ENCODE results near the gene C19orf25.

DNA sequence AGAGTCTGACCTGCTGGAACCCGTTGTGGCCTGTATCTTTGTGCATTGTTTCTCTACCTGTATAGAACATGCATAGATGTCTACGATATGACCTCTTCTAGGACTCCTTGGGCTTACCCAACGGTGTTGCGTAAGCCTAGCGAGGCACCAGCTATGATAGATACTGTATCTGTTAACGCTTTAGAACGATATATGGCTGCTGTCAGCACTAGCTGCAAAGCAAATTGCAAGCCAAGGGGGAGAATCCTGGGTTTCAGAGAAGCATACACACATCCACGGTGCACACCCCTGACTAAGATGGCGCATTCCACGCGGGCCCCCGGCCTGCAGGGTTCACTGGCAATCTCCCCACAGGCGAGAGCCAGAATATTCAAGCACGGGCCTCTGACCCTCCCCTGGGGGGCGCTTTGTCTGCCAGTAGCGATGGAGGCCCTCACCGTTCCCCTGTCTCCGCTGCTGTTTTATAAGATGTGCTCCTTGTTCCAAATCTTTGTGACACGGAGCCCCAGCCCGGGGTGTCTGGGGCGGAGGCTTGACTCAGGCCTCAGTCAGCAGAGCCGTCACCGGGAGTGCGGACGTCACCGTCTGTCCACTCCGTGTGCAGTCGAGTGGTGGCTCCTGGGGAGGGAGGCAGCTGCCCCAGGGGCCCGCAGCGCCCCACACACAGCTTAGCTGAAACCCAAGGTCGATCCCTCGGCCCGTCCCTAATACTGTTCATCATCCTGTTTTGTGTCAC lies 53.7 kb downstream of the C19orf25 start:
- TF ChIP-seq, protein P1, sequence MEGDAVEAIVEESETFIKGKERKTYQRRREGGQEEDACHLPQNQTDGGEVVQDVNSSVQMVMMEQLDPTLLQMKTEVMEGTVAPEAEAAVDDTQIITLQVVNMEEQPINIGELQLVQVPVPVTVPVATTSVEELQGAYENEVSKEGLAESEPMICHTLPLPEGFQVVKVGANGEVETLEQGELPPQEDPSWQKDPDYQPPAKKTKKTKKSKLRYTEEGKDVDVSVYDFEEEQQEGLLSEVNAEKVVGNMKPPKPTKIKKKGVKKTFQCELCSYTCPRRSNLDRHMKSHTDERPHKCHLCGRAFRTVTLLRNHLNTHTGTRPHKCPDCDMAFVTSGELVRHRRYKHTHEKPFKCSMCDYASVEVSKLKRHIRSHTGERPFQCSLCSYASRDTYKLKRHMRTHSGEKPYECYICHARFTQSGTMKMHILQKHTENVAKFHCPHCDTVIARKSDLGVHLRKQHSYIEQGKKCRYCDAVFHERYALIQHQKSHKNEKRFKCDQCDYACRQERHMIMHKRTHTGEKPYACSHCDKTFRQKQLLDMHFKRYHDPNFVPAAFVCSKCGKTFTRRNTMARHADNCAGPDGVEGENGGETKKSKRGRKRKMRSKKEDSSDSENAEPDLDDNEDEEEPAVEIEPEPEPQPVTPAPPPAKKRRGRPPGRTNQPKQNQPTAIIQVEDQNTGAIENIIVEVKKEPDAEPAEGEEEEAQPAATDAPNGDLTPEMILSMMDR (IDR thresholded peaks at IDR 0.05): no peak
- no peak for TF ChIP-seq EP300 (IDR thresholded peaks at IDR 0.05; ENCODE audit: borderline replicate concordance in 1 of 2, low read depth in 1 of 2, low read length in 1 of 2)
- TF ChIP-seq, protein P2, sequence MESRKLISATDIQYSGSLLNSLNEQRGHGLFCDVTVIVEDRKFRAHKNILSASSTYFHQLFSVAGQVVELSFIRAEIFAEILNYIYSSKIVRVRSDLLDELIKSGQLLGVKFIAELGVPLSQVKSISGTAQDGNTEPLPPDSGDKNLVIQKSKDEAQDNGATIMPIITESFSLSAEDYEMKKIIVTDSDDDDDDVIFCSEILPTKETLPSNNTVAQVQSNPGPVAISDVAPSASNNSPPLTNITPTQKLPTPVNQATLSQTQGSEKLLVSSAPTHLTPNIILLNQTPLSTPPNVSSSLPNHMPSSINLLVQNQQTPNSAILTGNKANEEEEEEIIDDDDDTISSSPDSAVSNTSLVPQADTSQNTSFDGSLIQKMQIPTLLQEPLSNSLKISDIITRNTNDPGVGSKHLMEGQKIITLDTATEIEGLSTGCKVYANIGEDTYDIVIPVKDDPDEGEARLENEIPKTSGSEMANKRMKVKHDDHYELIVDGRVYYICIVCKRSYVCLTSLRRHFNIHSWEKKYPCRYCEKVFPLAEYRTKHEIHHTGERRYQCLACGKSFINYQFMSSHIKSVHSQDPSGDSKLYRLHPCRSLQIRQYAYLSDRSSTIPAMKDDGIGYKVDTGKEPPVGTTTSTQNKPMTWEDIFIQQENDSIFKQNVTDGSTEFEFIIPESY (IDR thresholded peaks at IDR 0.05; ENCODE audit: borderline replicate concordance, low read depth): no peak

Data from SK-N-SH (cell line).